SU-DHL-6 (cell line): Measurements from ENCODE around the gene TYMS.

Experiments used
- H2AFZ ChIP-seq: fragments of 200-600 bp; sonication (generic); 2 replicates; pipeline ENCODE4 v1.6.1; 2014; ENCODE audit warnings: low read depth, mild to moderate bottlenecking, moderate library complexity, mixed read lengths, antibody characterized with exemption, low read length; ENCODE audit not compliant: severe bottlenecking
- H3F3A ChIP-seq: fragments of 200-600 bp; shearing (Covaris generic); 2 replicates; pipeline ENCODE4 v1.6.0; 2016; ENCODE audit warnings: antibody characterized with exemption, mild to moderate bottlenecking; ENCODE audit not compliant: insufficient read depth
- H3K27ac ChIP-seq: fragments of 200-600 bp; sonication (generic); 2 replicates; pipeline ENCODE4 v1.5.1; 2016; ENCODE audit warnings: low read depth, mild to moderate bottlenecking, low read length, moderate library complexity, mixed read lengths
- H3K27me3 ChIP-seq: fragments of 200-600 bp; sonication (generic), shearing (Covaris generic); 2 replicates; pipeline ENCODE4 v1.6.0; 2014; ENCODE audit warnings: mild to moderate bottlenecking, low read length
- H3K36me3 ChIP-seq: fragments of 200-600 bp; sonication (generic); 2 replicates; pipeline ENCODE4 v1.6.1; 2014; ENCODE audit warnings: mild to moderate bottlenecking, low read length, mixed read lengths
- H3K4me2 ChIP-seq: fragments of 300-600, 200-600 bp; shearing (Covaris generic), sonication (generic); 2 replicates; pipeline ENCODE4 v1.6.0; 2014; ENCODE audit warnings: low read length, low read depth, mild to moderate bottlenecking; ENCODE audit not compliant: poor library complexity, severe bottlenecking
- H3K4me3 ChIP-seq: fragments of 200-600 bp; sonication (generic); 2 replicates; pipeline ENCODE4 v1.5.1; 2014; ENCODE audit warnings: antibody characterized with exemption, low read length, mild to moderate bottlenecking, mixed read lengths; ENCODE audit not compliant: insufficient read depth, poor library complexity, severe bottlenecking
- H3K79me2 ChIP-seq: fragments of 200-600 bp; sonication (generic); 2 replicates; pipeline ENCODE4 v1.6.1; 2014; ENCODE audit warnings: mild to moderate bottlenecking, low read length, moderate library complexity; ENCODE audit not compliant: insufficient read depth
- H3K9ac ChIP-seq: fragments of 200-600 bp; sonication (generic); 2 replicates; pipeline ENCODE4 v1.7.0; 2014; ENCODE audit warnings: mild to moderate bottlenecking, low read length
- H3K9me2 ChIP-seq: fragments of 200-600 bp; sonication (generic); replicated peaks from 2 replicates; pipeline ENCODE4 v1.6.1; 2014; ENCODE audit warnings: low read length; ENCODE audit not compliant: insufficient read depth
- H3K9me3 ChIP-seq: fragments of 200-600 bp; sonication (generic); 2 replicates; pipeline ENCODE4 v1.6.1; 2014; ENCODE audit warnings: low read length, mixed read lengths; ENCODE audit not compliant: insufficient read depth
- H4K20me1 ChIP-seq: fragments of 200-600 bp; sonication (generic); 2 replicates; pipeline ENCODE4 v1.6.1; 2014; ENCODE audit warnings: low read depth, mild to moderate bottlenecking, antibody characterized with exemption, low read length, moderate library complexity, mixed read lengths
- EZH2phosphoT487 ChIP-seq: fragments of 200-600 bp; sonication (generic), shearing (Covaris generic); conservative IDR thresholded peaks from 2 replicates; pipeline ENCODE4 v1.6.1; 2018; ENCODE audit warnings: mild to moderate bottlenecking, antibody characterized with exemption, low read length, moderate library complexity, mixed read lengths
- TF ChIP-seq, protein P1 (sequence below): fragments of 200-600 bp; sonication (generic); IDR thresholded peaks from one replicate; pipeline ENCODE4 v1.5.1; 2017; ENCODE audit warnings: antibody characterized with exemption, mild to moderate bottlenecking, low read length, moderate library complexity; ENCODE audit not compliant: insufficient read depth, poor library complexity, severe bottlenecking

Gene TYMS

DNA sequence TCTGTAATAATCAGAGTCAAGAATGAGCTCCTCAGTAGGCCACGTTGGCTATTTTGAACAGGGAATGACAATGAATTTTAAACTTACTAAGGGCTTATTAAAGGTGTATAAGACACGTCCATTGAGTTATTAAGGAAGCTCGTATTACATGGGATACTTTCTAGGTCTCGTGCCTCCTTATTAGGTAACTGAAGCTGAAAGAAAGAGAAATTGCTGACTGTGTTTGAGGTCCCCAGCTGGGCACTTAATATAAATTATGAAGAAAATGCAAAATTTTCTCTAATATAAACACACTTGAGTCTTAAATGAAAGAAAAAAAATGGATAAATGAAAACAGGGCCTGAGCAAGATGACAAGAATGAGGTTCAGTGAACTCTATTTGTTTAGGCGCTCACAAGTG is 38.8 kb upstream of the TYMS start:
- H3K9ac ChIP-seq, result no peak overlapping the region
- H3K36me3 ChIP-seq, result no peaks in the 10 kb centered on the region
- no peaks in the 10 kb centered on the region for H3K27me3 ChIP-seq
- H3K9me2 ChIP-seq, result no peaks in the 10 kb centered on the region
- no peaks in the 10 kb centered on the region for H4K20me1 ChIP-seq
- H3K79me2 ChIP-seq, result no peaks in the 10 kb centered on the region
- no peak overlapping the region for H2AFZ ChIP-seq
- no peaks in the 10 kb centered on the region for H3K9me3 ChIP-seq
- no peaks in the 10 kb centered on the region for H3F3A ChIP-seq
- no peak overlapping the region for H3K27ac ChIP-seq
- no peak overlapping the region for H3K4me3 ChIP-seq
- no peak for TF ChIP-seq EZH2phosphoT487
- TF ChIP-seq, protein P1, sequence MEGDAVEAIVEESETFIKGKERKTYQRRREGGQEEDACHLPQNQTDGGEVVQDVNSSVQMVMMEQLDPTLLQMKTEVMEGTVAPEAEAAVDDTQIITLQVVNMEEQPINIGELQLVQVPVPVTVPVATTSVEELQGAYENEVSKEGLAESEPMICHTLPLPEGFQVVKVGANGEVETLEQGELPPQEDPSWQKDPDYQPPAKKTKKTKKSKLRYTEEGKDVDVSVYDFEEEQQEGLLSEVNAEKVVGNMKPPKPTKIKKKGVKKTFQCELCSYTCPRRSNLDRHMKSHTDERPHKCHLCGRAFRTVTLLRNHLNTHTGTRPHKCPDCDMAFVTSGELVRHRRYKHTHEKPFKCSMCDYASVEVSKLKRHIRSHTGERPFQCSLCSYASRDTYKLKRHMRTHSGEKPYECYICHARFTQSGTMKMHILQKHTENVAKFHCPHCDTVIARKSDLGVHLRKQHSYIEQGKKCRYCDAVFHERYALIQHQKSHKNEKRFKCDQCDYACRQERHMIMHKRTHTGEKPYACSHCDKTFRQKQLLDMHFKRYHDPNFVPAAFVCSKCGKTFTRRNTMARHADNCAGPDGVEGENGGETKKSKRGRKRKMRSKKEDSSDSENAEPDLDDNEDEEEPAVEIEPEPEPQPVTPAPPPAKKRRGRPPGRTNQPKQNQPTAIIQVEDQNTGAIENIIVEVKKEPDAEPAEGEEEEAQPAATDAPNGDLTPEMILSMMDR, result no peak
- H3K4me2 ChIP-seq, result no peak overlapping the region

DNA sequence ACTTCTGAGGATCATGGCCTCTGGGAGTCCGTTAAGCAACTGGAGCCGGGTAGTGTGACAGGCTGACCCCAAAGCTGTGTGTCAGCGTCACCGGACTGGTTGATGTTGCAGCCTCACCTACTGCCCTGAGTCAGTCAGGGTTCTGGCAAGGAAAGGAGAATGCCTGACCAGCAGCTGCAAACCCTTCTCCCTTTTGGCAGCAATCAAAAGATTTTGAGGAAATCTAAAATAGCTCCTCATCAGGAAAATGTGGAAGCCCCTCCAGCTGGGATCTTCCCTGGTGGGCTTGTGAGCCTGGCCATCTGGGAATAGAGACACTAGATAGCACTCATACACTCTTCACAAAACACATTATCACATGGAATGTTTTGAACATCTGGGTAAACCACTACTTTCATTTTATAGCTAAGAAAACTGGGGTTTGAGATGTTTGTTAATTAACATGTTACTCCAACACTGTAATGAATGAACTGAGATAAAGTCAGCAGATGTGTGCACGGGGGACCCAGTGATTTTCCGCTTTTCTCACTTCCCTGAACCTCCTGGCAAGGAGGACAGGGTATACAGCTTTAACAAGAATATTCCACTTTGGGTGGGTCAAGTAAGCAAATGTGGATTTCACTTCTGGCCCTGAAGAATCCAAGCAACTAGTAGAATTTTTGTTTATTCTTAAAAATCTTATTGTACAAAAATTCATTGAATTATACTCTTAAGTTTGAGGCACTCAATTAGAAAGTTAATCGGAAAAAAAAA is 36.0 kb upstream of the TYMS start:
- no peaks in the 10 kb centered on the region for H3K9me3 ChIP-seq
- H3F3A ChIP-seq, result no peaks in the 10 kb centered on the region
- no peak overlapping the region for H3K4me3 ChIP-seq
- H3K79me2 ChIP-seq, result no peaks in the 10 kb centered on the region
- no peak overlapping the region for H3K9ac ChIP-seq
- no peaks in the 10 kb centered on the region for H4K20me1 ChIP-seq
- TF ChIP-seq, protein P1, result no peak
- no peak for TF ChIP-seq EZH2phosphoT487
- no peaks in the 10 kb centered on the region for H3K36me3 ChIP-seq
- no peaks in the 10 kb centered on the region for H3K27me3 ChIP-seq
- H2AFZ ChIP-seq, result no peak overlapping the region
- H3K9me2 ChIP-seq, result no peaks in the 10 kb centered on the region
- no peak overlapping the region for H3K27ac ChIP-seq
- H3K4me2 ChIP-seq, result no peak overlapping the region

DNA sequence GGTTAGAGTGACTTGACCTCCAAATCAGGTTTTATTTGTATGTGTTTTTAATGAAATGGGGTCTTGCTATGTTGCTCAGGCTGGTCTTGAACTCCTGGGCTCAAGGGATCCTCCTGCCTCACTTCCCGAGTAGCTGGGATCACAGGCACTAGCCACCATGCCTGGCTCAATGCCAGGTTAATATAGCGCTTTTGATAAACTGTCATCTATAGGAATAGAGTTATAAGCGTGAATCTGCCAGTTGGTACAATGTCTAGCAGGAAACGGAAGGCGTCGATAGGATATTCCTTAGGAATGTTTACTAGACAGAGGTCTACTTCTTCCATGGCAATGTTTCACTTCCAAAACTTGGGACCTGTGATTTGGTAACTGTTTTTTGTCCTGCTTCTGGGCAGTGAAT is 35.2 kb upstream of the TYMS start:
- H3K9me3 ChIP-seq, result no peaks in the 10 kb centered on the region
- H3K27me3 ChIP-seq, result no peaks in the 10 kb centered on the region
- no peaks in the 10 kb centered on the region for H3F3A ChIP-seq
- no peak overlapping the region for H3K9ac ChIP-seq
- no peak overlapping the region for H2AFZ ChIP-seq
- H3K9me2 ChIP-seq, result no peaks in the 10 kb centered on the region
- no peak overlapping the region for H3K4me3 ChIP-seq
- TF ChIP-seq, protein P1, result no peak
- no peak for TF ChIP-seq EZH2phosphoT487
- H3K27ac ChIP-seq, result no peak overlapping the region
- H3K4me2 ChIP-seq, result no peak overlapping the region
- no peaks in the 10 kb centered on the region for H3K79me2 ChIP-seq
- H4K20me1 ChIP-seq, result no peaks in the 10 kb centered on the region
- H3K36me3 ChIP-seq, result no peaks in the 10 kb centered on the region
